Uterus (tissue), 4 donors: Measurements from ENCODE around the gene TYW1. TPM values are rescaled to one million over a fixed set of nuclear protein-coding genes. Genes with fewer than 3 reads are reported as not detected.
"Not testable (repeated sequence)": the region's sequence is repeated elsewhere in the genome, so short reads cannot be mapped to it uniquely, and the experiment has no call there.

Experiments
- DNase-seq, 2 donors: peaks; one replicate each; pipeline ENCODE4 v3.0.0-alpha.2; 2019 to 2020
- H3K27ac ChIP-seq, 2 donors: fragments of 200-600 bp; sonication (generic); 1 replicate in 1 of 2; 2 replicates in 1 of 2; pipeline ENCODE4 v1.5.1; 2016 to 2018
- H3K27me3 ChIP-seq, 2 donors: fragments of 200-600 bp; sonication (generic); one replicate each; pipeline ENCODE4 v1.5.1; 2018 to 2019; ENCODE audit warnings: control low read depth in 1 of 2
- H3K36me3 ChIP-seq, 2 donors: fragments of 200-600 bp; sonication (generic); one replicate each; pipeline ENCODE4 v1.5.1; 2019; ENCODE audit warnings: control low read depth in 1 of 2
- H3K4me1 ChIP-seq, 2 donors: fragments of 200-600 bp; sonication (generic); one replicate each; pipeline ENCODE4 v1.5.1; 2018 to 2019; ENCODE audit warnings: control low read depth in 1 of 2
- H3K4me3 ChIP-seq, 2 donors: fragments of 200-600 bp; sonication (generic); 1 replicate in 1 of 2; 2 replicates in 1 of 2; pipeline ENCODE4 v1.5.1; 2018 to 2019; ENCODE audit warnings: mild to moderate bottlenecking in 1 of 2
- H3K9me3 ChIP-seq, 2 donors: fragments of 200-600 bp; sonication (generic); one replicate each; pipeline ENCODE4 v1.5.1; 2019; ENCODE audit warnings: control low read depth in 1 of 2
- POLR2A ChIP-seq, 2 donors: fragments of 450-650 bp; IDR thresholded peaks; one replicate each; pipeline ENCODE4 v1.6.1; 2016; ENCODE audit warnings: antibody characterized with exemption in 2 of 2, mild to moderate bottlenecking in 1 of 2, moderate library complexity in 1 of 2
- intact Hi-C: fragments of 100-400 bp; cut with DNase I; formaldehyde crosslinking; loops from one replicate; pipeline ENCODE4 v1.15.1; 2023; ENCODE audit warnings: low total_unique reads
- microRNA-seq: library from miRNA; unstranded; fragments of <30 nt; microRNA quantifications from one replicate; pipeline ENCODE4, GENCODE V29; 2016; ENCODE audit warnings: borderline microRNAs expressed, borderline replicate concordance
- small RNA-seq: library from RNA; depleted of rRNA; stranded (forward); fragments of <200 nt; gene quantifications from one replicate; pipeline ENCODE3, GENCODE V24; 2016
- total RNA-seq, 4 donors: library from RNA; depleted of rRNA in 3 of 4; stranded (reverse); fragments of >200 nt in 3 of 4; gene quantifications; one replicate each; pipeline versions ENCODE4 v1.1.0 to v1.2.4, GENCODE V29; 2014 to 2023
- TF ChIP-seq, protein P1 (sequence below), 4 experiments: fragments of 200-600 bp in 2 of 4; fragments of 450-650 bp in 2 of 4; sonication (generic) in 2 of 4; IDR thresholded peaks; one replicate each; pipeline ENCODE4 v1.5.1; 2016 to 2019; ENCODE audit warnings: antibody characterized with exemption in 4 of 4, mild to moderate bottlenecking in 2 of 4, moderate library complexity in 1 of 4
- donor health status: DM: yes; HTN: yes; CAD: no.

The TYW1 gene
- total RNA-seq, 4 donors from 2014 or later, result 28.1 to 57.9 (median 36.4) TPM

DNA sequence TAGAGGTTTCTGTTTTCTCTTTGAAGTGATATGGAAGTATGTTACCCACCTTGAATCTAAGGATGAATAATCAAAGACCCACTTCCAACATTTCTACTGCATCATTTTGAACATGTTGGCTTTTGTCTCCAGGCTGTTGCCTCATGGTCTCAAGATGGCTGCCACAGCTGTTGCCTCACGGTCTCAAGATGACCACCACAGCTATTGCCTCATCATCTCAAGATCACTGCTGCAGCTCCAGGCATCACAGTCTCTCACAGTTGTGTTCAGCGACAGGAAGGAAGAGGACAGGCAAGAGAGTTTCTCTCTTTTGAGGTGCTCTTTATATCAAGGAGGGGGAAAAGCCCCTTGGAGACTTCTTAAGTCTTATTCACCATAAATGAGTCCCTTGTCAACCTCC lies 267.4 kb downstream of the TYW1 start:
- H3K27me3 ChIP-seq, H3K4me3 ChIP-seq, H3K9me3 ChIP-seq, H3K27ac ChIP-seq, H3K4me1 ChIP-seq, intact Hi-C loops, DNase-seq, H3K36me3 ChIP-seq: not testable (repeated sequence)

DNA sequence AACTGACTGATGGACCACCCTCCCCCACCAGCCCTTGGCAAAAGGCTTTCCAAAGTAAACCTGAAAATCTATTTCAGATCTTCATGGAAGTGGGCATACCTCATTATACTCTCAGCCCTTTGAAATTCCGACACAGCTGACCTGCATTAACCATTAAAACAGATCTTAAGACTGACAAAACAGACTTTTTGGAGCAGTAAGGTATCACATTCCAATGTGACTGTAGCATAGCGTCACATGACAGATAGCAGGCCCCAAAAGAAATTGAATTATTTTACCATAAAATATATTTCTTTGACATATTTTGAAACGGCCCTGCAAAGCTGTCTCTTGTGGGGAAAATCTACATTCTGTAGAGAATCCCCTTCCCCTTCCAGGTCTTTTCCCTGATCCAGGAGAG lies 269.4 kb downstream of the TYW1 start:
- H3K4me3 ChIP-seq, H3K36me3 ChIP-seq, H3K4me1 ChIP-seq, H3K9me3 ChIP-seq, DNase-seq, intact Hi-C loops, H3K27ac ChIP-seq, H3K27me3 ChIP-seq: not testable (repeated sequence)

DNA sequence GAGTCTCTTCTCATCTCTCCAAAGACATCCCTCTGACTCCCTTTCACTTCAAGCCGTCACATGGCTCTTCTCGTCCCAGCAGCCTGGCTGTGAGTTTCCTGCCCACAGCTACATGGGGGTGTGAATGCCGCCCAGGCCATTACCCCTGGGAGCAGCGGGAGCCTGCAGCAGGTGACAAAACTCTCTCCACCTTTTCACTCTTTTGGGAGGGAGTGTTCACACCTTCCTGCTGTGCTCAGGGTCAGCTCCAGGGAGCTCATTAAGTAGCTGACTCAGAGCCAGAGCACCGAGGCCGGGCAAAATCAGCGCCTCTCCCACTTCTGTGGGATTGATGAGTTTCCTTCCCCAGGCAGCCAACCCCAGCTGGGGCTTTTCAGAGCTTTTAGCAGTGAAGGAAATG lies 271.3 kb downstream of the TYW1 start:
- intact Hi-C loops, result no loop called here
- TF ChIP-seq POLR2A (IDR thresholded peaks at IDR 0.05), result no peak
- TF ChIP-seq, protein P1, sequence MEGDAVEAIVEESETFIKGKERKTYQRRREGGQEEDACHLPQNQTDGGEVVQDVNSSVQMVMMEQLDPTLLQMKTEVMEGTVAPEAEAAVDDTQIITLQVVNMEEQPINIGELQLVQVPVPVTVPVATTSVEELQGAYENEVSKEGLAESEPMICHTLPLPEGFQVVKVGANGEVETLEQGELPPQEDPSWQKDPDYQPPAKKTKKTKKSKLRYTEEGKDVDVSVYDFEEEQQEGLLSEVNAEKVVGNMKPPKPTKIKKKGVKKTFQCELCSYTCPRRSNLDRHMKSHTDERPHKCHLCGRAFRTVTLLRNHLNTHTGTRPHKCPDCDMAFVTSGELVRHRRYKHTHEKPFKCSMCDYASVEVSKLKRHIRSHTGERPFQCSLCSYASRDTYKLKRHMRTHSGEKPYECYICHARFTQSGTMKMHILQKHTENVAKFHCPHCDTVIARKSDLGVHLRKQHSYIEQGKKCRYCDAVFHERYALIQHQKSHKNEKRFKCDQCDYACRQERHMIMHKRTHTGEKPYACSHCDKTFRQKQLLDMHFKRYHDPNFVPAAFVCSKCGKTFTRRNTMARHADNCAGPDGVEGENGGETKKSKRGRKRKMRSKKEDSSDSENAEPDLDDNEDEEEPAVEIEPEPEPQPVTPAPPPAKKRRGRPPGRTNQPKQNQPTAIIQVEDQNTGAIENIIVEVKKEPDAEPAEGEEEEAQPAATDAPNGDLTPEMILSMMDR (IDR thresholded peaks at IDR 0.05), result no peak
- Histone ChIP-seq H3K9me3 (no peaks in the 10 kb centered on the region), H3K4me3 (no peak overlapping the region), H3K36me3 (no peaks in the 10 kb centered on the region), H3K27ac (no peak overlapping the region), H3K4me1 (no peaks in the 10 kb centered on the region), H3K27me3 (no peaks in the 10 kb centered on the region)
- no peak for DNase-seq

DNA sequence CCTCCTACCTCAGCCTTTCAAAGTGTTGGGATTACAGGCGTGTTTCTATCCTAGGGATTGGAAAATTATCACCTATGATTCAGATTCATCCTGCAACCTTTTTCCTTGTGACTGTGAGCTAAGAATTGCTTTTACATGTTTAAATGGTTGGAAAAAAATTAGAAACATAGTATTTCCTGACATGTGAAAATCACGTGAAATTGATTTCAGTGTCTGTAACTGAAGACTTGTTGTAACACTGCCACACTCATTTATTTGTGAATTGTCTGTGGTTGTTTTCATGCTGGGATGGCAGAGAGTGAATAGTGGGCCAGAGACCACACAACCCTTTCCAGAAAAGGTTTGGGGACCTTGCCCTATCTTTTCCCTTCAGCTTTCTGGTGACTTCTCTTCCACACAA lies 273.3 kb downstream of the TYW1 start:
- H3K27me3 ChIP-seq, H3K27ac ChIP-seq, H3K9me3 ChIP-seq, intact Hi-C loops, H3K4me1 ChIP-seq, H3K4me3 ChIP-seq, DNase-seq, H3K36me3 ChIP-seq: not testable (repeated sequence)

Small RNAs within 50 kb of the gene (microRNA-seq; reads per million reads assigned to microRNA genes)
- not detected for gene MIR4650-1

Small RNAs within 50 kb of the gene (small RNA-seq; reads per million reads assigned to genes)
- gene AC073089.1 (not detected), gene MIR4650-1 (not detected), gene RN7SL43P (not detected)

Other genes starting within 250 kb of the TYW1 start
- gene TMEM248, start 75.6 kb upstream of the TYW1 start, total RNA-seq, result 100 to 1,000 TPM in 1 of 4 donors, 10 to 100 TPM in 3; 68.5 to 113 (median 83.4) TPM
- gene SBDS, start 1.2 kb upstream of the TYW1 start, total RNA-seq, result 100 to 1,000 TPM in 2 of 4 donors, 10 to 100 TPM in 2; 57.1 to 134 (median 94.8) TPM